Kidney epithelial cell (primary cell): Measurements from ENCODE around the gene ATP6V1B1. TPM values are rescaled to one million over a fixed set of nuclear protein-coding genes. Genes with fewer than 3 reads are reported as not detected.

Experiments
- DNase-seq: peaks from one replicate; pipeline ENCODE4 v3.0.0-alpha.2; 2010; ENCODE audit warnings: low read depth
- H3K27me3 ChIP-seq: 2 replicates; pipeline ENCODE4 v1.6.0; 2011; ENCODE audit warnings: low read length; ENCODE audit not compliant: control insufficient read depth, insufficient read depth
- H3K36me3 ChIP-seq: 2 replicates; pipeline ENCODE4 v1.5.1; 2011; ENCODE audit warnings: low read length; ENCODE audit not compliant: control insufficient read depth, insufficient read depth
- H3K4me3 ChIP-seq: 2 replicates; pipeline ENCODE4 v1.5.1; 2011; ENCODE audit warnings: low read depth, mild to moderate bottlenecking, control low read depth, low read length
- total RNA-seq: library from RNA; depleted of rRNA; stranded (reverse); fragments of >200 nt; gene quantifications from 2 replicates; pipeline ENCODE4 v1.2.3, GENCODE V29; 2015
- TF ChIP-seq, protein P1 (sequence below): IDR thresholded peaks from 2 replicates; pipeline ENCODE4 v1.5.1; 2011; ENCODE audit warnings: mild to moderate bottlenecking, moderate library complexity, low read length, control low read depth, inconsistent platforms; ENCODE audit not compliant: insufficient read depth, poor library complexity, severe bottlenecking

ATP6V1B1 gene
- total RNA-seq, 1 donor from 2014 or later, result not detected

DNA sequence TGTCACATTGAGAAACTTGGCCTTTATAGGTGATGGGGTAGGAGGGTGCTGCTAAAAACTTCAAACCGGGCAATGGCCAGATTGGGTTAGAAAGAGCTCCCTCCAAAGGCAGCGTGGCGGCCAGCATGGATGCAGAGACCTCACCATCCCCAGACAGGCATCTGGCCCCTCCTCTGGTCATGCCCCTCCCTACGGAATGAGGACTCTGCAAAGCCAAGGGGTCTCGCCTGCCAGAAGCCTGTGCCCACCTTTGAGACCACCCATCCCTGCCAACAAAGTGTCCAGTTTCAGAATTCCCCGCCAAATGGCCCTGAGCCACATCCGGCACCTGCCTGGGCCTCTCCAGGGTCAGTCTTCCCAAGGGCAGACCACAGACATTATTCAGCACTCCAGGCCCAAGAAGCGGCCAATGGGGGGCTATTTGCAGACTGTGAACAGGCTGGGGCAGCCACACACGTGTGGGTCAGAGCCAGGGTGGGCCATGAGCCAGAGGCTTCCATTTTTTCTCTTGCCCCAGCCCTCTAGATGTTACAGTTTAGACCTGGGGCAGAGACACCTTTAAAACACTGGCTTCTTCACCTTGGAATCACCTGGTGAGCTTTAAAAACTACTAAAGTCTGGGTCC lies 4.2 kb upstream of the ATP6V1B1 start:
- DNase-seq, result no peak
- Histone ChIP-seq H3K36me3 (no peaks in the 10 kb centered on the region), H3K4me3 (no peak overlapping the region), H3K27me3 (peaks cover 26% of the 10 kb centered on the region)
- TF ChIP-seq, protein P1, sequence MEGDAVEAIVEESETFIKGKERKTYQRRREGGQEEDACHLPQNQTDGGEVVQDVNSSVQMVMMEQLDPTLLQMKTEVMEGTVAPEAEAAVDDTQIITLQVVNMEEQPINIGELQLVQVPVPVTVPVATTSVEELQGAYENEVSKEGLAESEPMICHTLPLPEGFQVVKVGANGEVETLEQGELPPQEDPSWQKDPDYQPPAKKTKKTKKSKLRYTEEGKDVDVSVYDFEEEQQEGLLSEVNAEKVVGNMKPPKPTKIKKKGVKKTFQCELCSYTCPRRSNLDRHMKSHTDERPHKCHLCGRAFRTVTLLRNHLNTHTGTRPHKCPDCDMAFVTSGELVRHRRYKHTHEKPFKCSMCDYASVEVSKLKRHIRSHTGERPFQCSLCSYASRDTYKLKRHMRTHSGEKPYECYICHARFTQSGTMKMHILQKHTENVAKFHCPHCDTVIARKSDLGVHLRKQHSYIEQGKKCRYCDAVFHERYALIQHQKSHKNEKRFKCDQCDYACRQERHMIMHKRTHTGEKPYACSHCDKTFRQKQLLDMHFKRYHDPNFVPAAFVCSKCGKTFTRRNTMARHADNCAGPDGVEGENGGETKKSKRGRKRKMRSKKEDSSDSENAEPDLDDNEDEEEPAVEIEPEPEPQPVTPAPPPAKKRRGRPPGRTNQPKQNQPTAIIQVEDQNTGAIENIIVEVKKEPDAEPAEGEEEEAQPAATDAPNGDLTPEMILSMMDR, result no peak

DNA sequence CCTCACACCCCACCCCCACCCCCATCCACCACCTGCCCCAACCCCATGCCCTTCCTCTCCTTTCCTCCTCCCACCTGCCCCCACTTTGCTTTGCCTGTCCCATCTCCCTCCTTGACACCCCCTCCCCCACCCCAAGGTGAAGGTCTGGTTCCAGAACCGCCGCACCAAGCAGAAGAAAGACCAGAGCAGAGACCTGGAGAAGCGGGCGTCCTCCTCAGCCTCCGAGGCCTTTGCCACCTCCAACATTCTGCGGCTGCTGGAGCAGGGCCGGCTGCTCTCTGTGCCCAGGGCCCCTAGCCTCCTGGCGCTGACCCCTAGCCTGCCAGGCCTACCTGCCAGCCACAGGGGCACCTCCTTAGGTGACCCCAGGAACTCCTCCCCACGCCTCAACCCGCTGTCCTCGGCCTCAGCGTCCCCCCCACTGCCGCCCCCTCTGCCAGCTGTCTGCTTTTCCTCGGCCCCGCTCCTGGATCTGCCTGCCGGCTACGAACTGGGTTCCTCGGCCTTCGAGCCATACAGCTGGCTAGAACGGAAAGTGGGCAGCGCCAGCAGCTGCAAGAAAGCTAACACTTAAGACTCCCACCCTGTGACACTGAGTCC lies 3.0 kb upstream of the ATP6V1B1 start:
- Histone ChIP-seq H3K4me3 (no peak overlapping the region), H3K27me3 (peaks cover 30% of the 10 kb centered on the region), H3K36me3 (no peaks in the 10 kb centered on the region)
- no peak for DNase-seq
- TF ChIP-seq, protein P1, result no peak

DNA sequence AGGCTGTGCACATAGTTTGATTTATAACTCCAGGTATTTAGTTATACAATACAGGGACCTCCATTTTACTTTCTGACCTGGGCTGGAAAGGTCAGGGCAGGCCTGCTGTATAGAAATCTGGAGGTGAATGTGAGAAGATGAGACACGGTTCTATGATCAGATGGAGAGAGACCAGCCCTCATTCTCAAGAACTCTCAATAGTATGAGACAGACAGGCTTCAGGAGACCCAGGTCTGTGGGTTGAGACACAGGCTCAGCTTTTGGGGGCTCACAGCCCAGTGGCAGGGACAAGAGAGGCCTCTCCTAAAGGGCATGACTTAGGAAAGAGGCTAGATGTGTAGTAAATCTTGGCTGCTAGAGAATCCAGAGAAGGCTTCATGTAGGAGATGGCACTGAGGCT lies 719 bp upstream of the ATP6V1B1 start:
- DNase-seq, result no peak
- Histone ChIP-seq H3K4me3 (no peak overlapping the region), H3K36me3 (no peaks in the 10 kb centered on the region), H3K27me3 (peaks cover 48% of the 10 kb centered on the region)
- TF ChIP-seq, protein P1, result no peak

DNA sequence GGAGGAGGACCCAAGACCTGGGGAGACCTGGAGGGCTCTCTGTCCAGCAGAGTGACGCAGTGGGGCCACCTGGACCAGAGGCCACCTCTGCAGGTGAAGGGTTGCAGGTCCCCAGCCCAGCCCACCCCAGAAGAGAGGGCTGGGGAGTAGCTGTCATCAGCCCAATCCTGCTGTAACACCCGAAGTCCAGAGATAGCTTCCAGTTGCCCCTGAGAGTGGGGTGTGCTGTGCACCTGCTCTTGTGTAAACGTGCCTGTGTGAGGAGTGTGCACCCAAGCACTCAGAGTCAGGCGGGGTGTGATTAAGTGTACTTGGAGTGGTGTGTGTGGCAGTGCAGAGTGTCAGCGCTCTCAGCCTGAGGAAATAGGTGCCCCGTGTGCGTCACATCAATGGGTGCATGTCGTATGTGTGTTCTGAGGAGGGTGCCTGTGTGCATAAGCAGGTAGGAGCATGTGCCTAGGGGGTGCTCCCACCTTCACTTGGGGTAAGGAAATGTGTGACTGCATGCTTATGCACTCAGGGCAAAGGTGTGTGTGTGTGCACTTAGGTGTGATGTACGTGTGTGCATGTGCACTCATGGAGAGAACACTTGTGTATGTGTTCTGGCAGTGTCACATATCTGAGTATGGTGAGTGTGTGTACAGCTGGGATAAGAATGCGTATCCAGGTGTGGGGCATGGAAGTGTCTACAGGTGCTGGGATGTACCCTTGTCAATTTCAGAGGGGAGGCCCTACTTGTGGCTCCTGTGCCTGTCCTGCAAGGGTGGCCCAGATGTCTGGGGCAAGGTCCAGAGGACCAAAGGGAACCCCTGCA lies 672 bp downstream of the ATP6V1B1 start:
- Histone ChIP-seq H3K27me3 (peaks cover 48% of the 10 kb centered on the region), H3K4me3 (no peak overlapping the region), H3K36me3 (no peaks in the 10 kb centered on the region)
- TF ChIP-seq, protein P1, result no peak
- no peak for DNase-seq

DNA sequence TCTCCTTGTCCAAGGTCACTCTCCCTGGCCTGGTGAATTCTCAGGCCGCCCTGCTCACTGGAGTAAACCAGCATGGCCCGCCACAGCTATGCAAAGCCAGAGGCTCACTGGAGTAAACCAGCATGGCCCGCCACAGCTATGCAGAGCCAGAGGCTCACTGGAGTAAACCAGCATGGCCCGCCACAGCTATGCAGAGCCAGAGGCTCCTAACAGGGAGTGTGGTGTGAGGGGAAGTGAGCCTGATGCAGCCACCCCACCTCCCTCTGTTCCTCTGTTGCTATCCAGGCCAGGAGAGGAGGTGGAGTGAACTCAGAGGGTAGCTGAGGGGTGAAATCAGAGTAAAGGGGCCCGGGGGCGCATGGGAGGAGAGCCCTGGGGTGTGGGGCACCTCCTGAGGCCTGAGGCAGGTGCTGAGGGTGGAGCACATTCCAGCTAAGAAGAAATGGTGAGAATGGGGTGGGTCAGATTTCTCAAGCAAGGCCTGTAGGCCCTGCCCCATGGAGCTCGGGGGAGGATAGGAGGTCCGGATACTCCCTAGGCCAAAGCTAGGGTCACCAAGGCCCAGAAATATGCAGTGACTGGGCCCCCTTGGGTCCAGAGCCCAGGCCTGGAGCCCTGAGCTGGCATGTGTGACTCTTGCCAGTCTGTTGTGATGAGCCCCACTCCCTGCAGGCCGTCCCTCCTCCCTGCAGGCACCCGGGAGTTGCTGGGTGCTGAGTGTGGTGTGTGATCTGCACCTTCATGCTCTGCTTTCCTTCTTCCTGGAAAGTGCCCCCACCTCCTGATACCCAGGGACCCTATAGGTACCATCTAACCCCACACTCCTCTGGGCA lies 1.5 kb downstream of the ATP6V1B1 start:
- no peak for DNase-seq
- H3K4me3 ChIP-seq, result no peak overlapping the region
- no peaks in the 10 kb centered on the region for H3K36me3 ChIP-seq
- TF ChIP-seq, protein P1, result no peak
- H3K27me3 ChIP-seq, result peaks cover 48% of the 10 kb centered on the region
